ENCODE results near the gene CLCN2.

Gene CLCN2

DNA sequence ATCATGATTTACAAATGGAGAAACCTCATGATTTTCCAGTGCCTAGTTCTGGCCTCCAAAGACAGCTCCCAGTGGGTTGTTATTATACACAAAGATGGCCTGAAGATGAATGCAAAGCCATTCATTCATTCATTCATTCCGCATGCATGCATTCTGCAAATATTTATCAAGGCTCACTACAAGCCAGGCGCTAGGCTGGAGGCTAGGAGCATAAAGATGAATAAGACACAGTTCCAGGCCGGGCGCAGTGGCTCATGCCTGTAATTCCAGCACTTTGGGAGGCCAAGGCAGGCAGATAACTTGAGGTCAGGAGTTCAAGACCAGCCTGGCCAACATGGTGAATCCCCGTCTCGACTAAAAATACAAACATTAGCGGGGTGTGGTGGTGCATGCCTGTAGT lies 64.8 kb downstream of the CLCN2 start:
- DNase-seq (ENCODE audit: low read depth in 2 of 2): no peak
